ENCODE data around the gene PHACTR1. TPM values are rescaled to one million over a fixed set of nuclear protein-coding genes. Genes with fewer than 3 reads are reported as not detected.

Gene PHACTR1
- total RNA-seq, 1 donor from 2014 or later: 8.4 TPM

- Histone ChIP-seq H3K27me3 (no peaks in the 10 kb centered on the region), H3K36me3 (no peaks in the 10 kb centered on the region), H3K9me3 (no peaks in the 10 kb centered on the region), H3K27ac (no peak overlapping the region), H3K4me3 (no peak overlapping the region), H3K4me1 (no peaks in the 10 kb centered on the region)
- TF ChIP-seq CTCF (IDR thresholded peaks at IDR 0.05): no peak
- DNase-seq (ENCODE audit: low spot score in 2 of 2): no peak
- intact Hi-C loops (cut with DNase I): no loop called here
Measured at GRCh38 chr6:12776291-12776690, 59.7 kb downstream of the PHACTR1 start.

GRCh38 chr6:12779772-12780171 lies 63.2 kb downstream of the PHACTR1 start:
- no peak overlapping the region for H3K4me3 ChIP-seq
- H3K4me1 ChIP-seq: no peaks in the 10 kb centered on the region
- H3K27ac ChIP-seq: no peak overlapping the region
- no peaks in the 10 kb centered on the region for H3K27me3 ChIP-seq
- DNase-seq (ENCODE audit: low spot score in 2 of 2): no peak
- H3K36me3 ChIP-seq: no peaks in the 10 kb centered on the region
- no peak for TF ChIP-seq CTCF (IDR thresholded peaks at IDR 0.05)
- intact Hi-C loops (cut with DNase I): no loop called here
- no peaks in the 10 kb centered on the region for H3K9me3 ChIP-seq

GRCh38 chr6:12782136-12782535 lies 65.6 kb downstream of the PHACTR1 start:
- intact Hi-C loops (cut with DNase I): no loop called here
- Histone ChIP-seq H3K27ac (no peak overlapping the region), H3K36me3 (no peaks in the 10 kb centered on the region), H3K4me3 (no peak overlapping the region), H3K9me3 (no peaks in the 10 kb centered on the region), H3K4me1 (no peaks in the 10 kb centered on the region), H3K27me3 (no peaks in the 10 kb centered on the region)
- no peak for TF ChIP-seq CTCF (IDR thresholded peaks at IDR 0.05)
- DNase-seq (ENCODE audit: low spot score in 2 of 2): no peak

- H3K36me3 ChIP-seq: no peaks in the 10 kb centered on the region
- intact Hi-C loops (cut with DNase I): no loop called here
- no peak for TF ChIP-seq CTCF (IDR thresholded peaks at IDR 0.05)
Measured at GRCh38 chr6:12785301-12785700, 68.7 kb downstream of the PHACTR1 start.

GRCh38 chr6:12785921-12786320 lies 69.4 kb downstream of the PHACTR1 start:
- Histone ChIP-seq H3K27me3 (no peaks in the 10 kb centered on the region), H3K36me3 (no peaks in the 10 kb centered on the region), H3K27ac (no peak overlapping the region), H3K4me1 (no peaks in the 10 kb centered on the region), H3K4me3 (no peak overlapping the region), H3K9me3 (no peaks in the 10 kb centered on the region)
- TF ChIP-seq CTCF (IDR thresholded peaks at IDR 0.05): no peak
- intact Hi-C loops (cut with DNase I): no loop called here
- no peak for DNase-seq (ENCODE audit: low spot score in 2 of 2)

More at GRCh38 chr6:12785301-12785700, 68.7 kb downstream of the PHACTR1 start:
- Histone ChIP-seq H3K9me3 (no peaks in the 10 kb centered on the region), H3K27ac (no peak overlapping the region), H3K4me1 (no peaks in the 10 kb centered on the region), H3K4me3 (no peak overlapping the region), H3K27me3 (no peaks in the 10 kb centered on the region)
- no peak for DNase-seq (ENCODE audit: low spot score in 2 of 2)

- Histone ChIP-seq H3K4me3 (no peak overlapping the region), H3K27me3 (no peaks in the 10 kb centered on the region), H3K9me3 (no peaks in the 10 kb centered on the region), H3K4me1 (no peaks in the 10 kb centered on the region), H3K27ac (no peak overlapping the region), H3K36me3 (no peaks in the 10 kb centered on the region)
- DNase-seq (ENCODE audit: low spot score in 2 of 2): no peak
- no peak for TF ChIP-seq CTCF (IDR thresholded peaks at IDR 0.05)
- intact Hi-C loops (cut with DNase I): no loop called here
Measured at GRCh38 chr6:12791371-12791770, 74.8 kb downstream of the PHACTR1 start.

Measured in ascending aorta (tissue), 2 donors.